GM18867 (cell line): ENCODE results near the gene RRP1.

Experiments
- ATAC-seq: cut with Tn5 transposase; IDR thresholded peaks from one replicate; pipeline ENCODE4 v1.9.1; 2021; ENCODE audit warnings: mild to moderate bottlenecking, moderate library complexity; ENCODE audit not compliant: unreplicated experiment

RRP1 gene

GRCh38 chr21:43775795-43776430 is 13.5 kb upstream of the RRP1 start, which contains the start of gene CSTB:
CSTB (minus strand) TSS chr21:43776308; CDS start chr21:43776269, 39 bp downstream.
- ATAC-seq = peak; percentile 74

GRCh38 chr21:43777953-43778352 is 11.4 kb upstream of the RRP1 start:
- ATAC-seq = no peak

- ATAC-seq = no peak
These were observed 10.7 kb upstream of the RRP1 start for GRCh38 chr21:43778469-43779335.

GRCh38 chr21:43779660-43780059 is 9.7 kb upstream of the RRP1 start:
- no peak for ATAC-seq

- ATAC-seq = no peak
These were observed 7.5 kb upstream of the RRP1 start for GRCh38 chr21:43781846-43782245.

GRCh38 chr21:43782431-43783097 is 6.8 kb upstream of the RRP1 start:
- no peak for ATAC-seq

GRCh38 chr21:43783098-43783700 is 6.2 kb upstream of the RRP1 start:
- no peak for ATAC-seq

GRCh38 chr21:43785134-43785533 is 4.2 kb upstream of the RRP1 start:
- ATAC-seq = no peak

GRCh38 chr21:43786300-43786806 is 3.0 kb upstream of the RRP1 start:
- ATAC-seq = no peak

- ATAC-seq = no peak
These were observed 2.5 kb upstream of the RRP1 start for GRCh38 chr21:43786807-43787440.

- ATAC-seq = no peak
These were observed 690 bp downstream of the RRP1 start for GRCh38 chr21:43790010-43790524.

GRCh38 chr21:43792406-43792805 is 3.0 kb downstream of the RRP1 start:
- ATAC-seq = no peak

- ATAC-seq = no peak
These were observed 3.9 kb downstream of the RRP1 start for GRCh38 chr21:43793243-43793642.

- ATAC-seq = no peak
These were observed 4.9 kb downstream of the RRP1 start for GRCh38 chr21:43794311-43794710.

GRCh38 chr21:43794857-43795256 is 5.5 kb downstream of the RRP1 start:
- no peak for ATAC-seq

GRCh38 chr21:43797415-43797814 is 8.0 kb downstream of the RRP1 start:
- ATAC-seq = no peak

GRCh38 chr21:43797925-43798715 is 8.7 kb downstream of the RRP1 start:
- ATAC-seq = no peak

GRCh38 chr21:43799301-43799840 is 10.0 kb downstream of the RRP1 start:
- ATAC-seq = no peak

GRCh38 chr21:43800124-43800523 is 10.7 kb downstream of the RRP1 start:
- ATAC-seq = no peak
